ENCODE data around the gene CNMD.

CNMD gene

GRCh38 chr13:52739468-52740071, at the start of gene CNMD:
Gene CNMD, minus strand, starts transcription at chr13:52739820. Its CDS starts 119 bp downstream, at chr13:52739701.
- no peak for DNase-seq

GRCh38 chr13:52788011-52788410, 48.4 kb upstream of the CNMD start:
- DNase-seq, result no peak

GRCh38 chr13:52787235-52787634, 47.6 kb upstream of the CNMD start:
- DNase-seq, result no peak

GRCh38 chr13:52786766-52787165, 47.1 kb upstream of the CNMD start:
- no peak for DNase-seq

GRCh38 chr13:52785739-52786138, 46.1 kb upstream of the CNMD start:
- no peak for DNase-seq

- no peak for DNase-seq
Observed at GRCh38 chr13:52784591-52785340, 45.1 kb upstream of the CNMD start.

- DNase-seq, result no peak
Observed at GRCh38 chr13:52783943-52784342, 44.3 kb upstream of the CNMD start.

GRCh38 chr13:52782471-52783448, 43.1 kb upstream of the CNMD start:
- no peak for DNase-seq

GRCh38 chr13:52780611-52781010, 41.0 kb upstream of the CNMD start:
- DNase-seq, result no peak

GRCh38 chr13:52780092-52780491, 40.5 kb upstream of the CNMD start:
- no peak for DNase-seq

GRCh38 chr13:52779103-52779502, 39.5 kb upstream of the CNMD start:
- DNase-seq, result no peak

GRCh38 chr13:52776726-52777125, 37.1 kb upstream of the CNMD start:
- no peak for DNase-seq

- no peak for DNase-seq
Observed at GRCh38 chr13:52775511-52775910, 35.9 kb upstream of the CNMD start.

- no peak for DNase-seq
Observed at GRCh38 chr13:52767949-52768516, 28.4 kb upstream of the CNMD start.

GRCh38 chr13:52765611-52766390, 26.2 kb upstream of the CNMD start:
- no peak for DNase-seq

- no peak for DNase-seq
Observed at GRCh38 chr13:52760077-52760476, 20.5 kb upstream of the CNMD start.

GRCh38 chr13:52758114-52758513, 18.5 kb upstream of the CNMD start:
- DNase-seq, result no peak

GRCh38 chr13:52751196-52751595, 11.6 kb upstream of the CNMD start:
- no peak for DNase-seq

- no peak for DNase-seq
Observed at GRCh38 chr13:52750713-52751112, 11.1 kb upstream of the CNMD start.

- DNase-seq, result no peak
Observed at GRCh38 chr13:52749419-52749818, 9.8 kb upstream of the CNMD start.

GRCh38 chr13:52746141-52746540, 6.5 kb upstream of the CNMD start:
- DNase-seq, result no peak

- no peak for DNase-seq
Observed at GRCh38 chr13:52744842-52745375, 5.3 kb upstream of the CNMD start.
